ENCODE measurements around the gene SPINK4. TPM values are rescaled to one million over a fixed set of nuclear protein-coding genes. Genes with fewer than 3 reads are reported as not detected.

Gene SPINK4
- total RNA-seq, 1 experiment from 2014 or later: not detected

- DNase-seq: no peak
- Histone ChIP-seq H4K5ac (ENCODE audit: insufficient read length, low read depth, low read length) (no peak overlapping the region), H2AFZ (ENCODE audit: low read length) (no peak overlapping the region), H3K9ac (ENCODE audit: extremely low read depth, insufficient read length, low read length) (no peak overlapping the region), H3K79me2 (ENCODE audit: insufficient read depth, low read length) (no peaks in the 10 kb centered on the region), H3K4me2 (ENCODE audit: insufficient read depth, insufficient read length, low read length) (no peak overlapping the region), H2BK5ac (ENCODE audit: insufficient read length, low read length) (no peak overlapping the region), H3K23ac (ENCODE audit: insufficient read length, low read depth, low read length) (no peak overlapping the region), H2AK5ac (ENCODE audit: insufficient read length, low read length) (no peak overlapping the region), H3K27ac (ENCODE audit: insufficient read length, low read depth, low read length) (no peak overlapping the region), H4K91ac (ENCODE audit: insufficient read length, low read depth, low read length) (no peak overlapping the region), H2BK12ac (ENCODE audit: insufficient read length, low read depth, low read length) (no peak overlapping the region), H3K23me2 (ENCODE audit: insufficient read length, low read depth, low read length, poor library complexity, severe bottlenecking) (no peaks in the 10 kb centered on the region), H3K9me3 (ENCODE audit: control insufficient read depth, low read depth, low read length) (no peaks in the 10 kb centered on the region), H4K8ac (replicated peaks; ENCODE audit: insufficient read length, low read depth, low read length) (no peak overlapping the region), H3K4ac (ENCODE audit: low read depth, low read length) (no peak overlapping the region), H2BK120ac (ENCODE audit: low read depth, low read length, poor library complexity, severe bottlenecking) (no peak overlapping the region), H3K4me1 (ENCODE audit: insufficient read depth, low read length) (no peaks in the 10 kb centered on the region), H2BK20ac (ENCODE audit: low read depth, low read length, poor library complexity, severe bottlenecking) (no peak overlapping the region), H2BK15ac (ENCODE audit: low read depth, low read length) (no peak overlapping the region), H3K14ac (ENCODE audit: insufficient read depth, low read length) (no peak overlapping the region), H3T11ph (ENCODE audit: low read length) (no peak overlapping the region), H4K20me1 (ENCODE audit: control insufficient read depth, insufficient read depth, insufficient read length) (no peaks in the 10 kb centered on the region), H3K27me3 (ENCODE audit: insufficient read depth, low read length) (no peaks in the 10 kb centered on the region), H3K18ac (ENCODE audit: insufficient read length, low read depth, low read length) (no peak overlapping the region), H3K79me1 (ENCODE audit: insufficient read depth, low read depth, low read length, poor library complexity, severe bottlenecking) (no peaks in the 10 kb centered on the region), H3K56ac (ENCODE audit: insufficient read length, low read depth, low read length) (no peak overlapping the region)
- H3K4me3 Mint-ChIP-seq: no peak overlapping the region
- H3K27ac Mint-ChIP-seq: no peak overlapping the region
- H3K9me3 Mint-ChIP-seq: no peaks in the 10 kb centered on the region; a peak in 1 of 5 replicates
- no CpG with 5 or more reads among the region's 2 CpGs for WGBS (ENCODE audit: extremely low coverage, insufficient read length, low lambda C conversion rate)
- peaks cover 19 to 41% (median 20%) of the 10 kb centered on the region in 3 experiments; a peak in 6 of 7 replicates for H3K36me3 Mint-ChIP-seq (ENCODE audit: insufficient read depth in 1 of 3, low read depth in 3 of 3)
- TF ChIP-seq CTCF (conservative IDR thresholded peaks at IDR 0.05): no peak
- H3K4me1 Mint-ChIP-seq: no peaks in the 10 kb centered on the region
- H3K27me3 Mint-ChIP-seq (ENCODE audit: low read depth): no peaks in the 10 kb centered on the region
These were observed 10.0 kb downstream of the SPINK4 start for GRCh38 chr9:33249983-33250382.
